ENCODE data around the gene COL6A1. TPM values are rescaled to one million over a fixed set of nuclear protein-coding genes. Genes with fewer than 3 reads are reported as not detected.
A peak's percentile ranks its signal among the peaks of the same experiment; 100 is the strongest.

The COL6A1 gene
- total and polyA plus RNA-seq, 4 donors = 16.9 to 82.0 (median 35.7) TPM

GRCh38 chr21:46024141-46024540, 42.6 kb downstream of the COL6A1 start:
- Histone ChIP-seq H3K9ac (ENCODE audit: low read depth in 1 of 2, low read length in 2 of 2) (no peak overlapping the region), H3K27ac (ENCODE audit: low read depth in 1 of 2, low read length in 2 of 2) (no peak overlapping the region), H3K36me3 (ENCODE audit: control insufficient read depth in 4 of 4, insufficient read depth in 3 of 4, low read depth in 1 of 4, low read length in 3 of 4) (peaks cover 0 to 1% (median 0%) of the 10 kb centered on the region in 4 donors), H3K9me3 (ENCODE audit: control insufficient read depth in 4 of 4, low read length in 3 of 4) (peaks cover 0 to 3% (median 0%) of the 10 kb centered on the region in 4 donors), H3K4me3 (ENCODE audit: low read depth in 1 of 3, low read length in 3 of 3) (no peak overlapping the region), H3K27me3 (ENCODE audit: control insufficient read depth in 4 of 4, insufficient read depth in 4 of 4, low read length in 3 of 4) (no peaks in the 10 kb centered on the region), H3K4me1 (ENCODE audit: control insufficient read depth in 4 of 4, insufficient read depth in 4 of 4, low read length in 3 of 4) (no peaks in the 10 kb centered on the region)
- no peak for DNase-seq (ENCODE audit: low spot score)
- TF ChIP-seq HNF4G (IDR thresholded peaks at IDR 0.05) = no peak
- TF ChIP-seq JUND (IDR thresholded peaks at IDR 0.05) = no peak
- 85% methylated on average over 3 of the region's 3 CpGs for WGBS

DNA sequence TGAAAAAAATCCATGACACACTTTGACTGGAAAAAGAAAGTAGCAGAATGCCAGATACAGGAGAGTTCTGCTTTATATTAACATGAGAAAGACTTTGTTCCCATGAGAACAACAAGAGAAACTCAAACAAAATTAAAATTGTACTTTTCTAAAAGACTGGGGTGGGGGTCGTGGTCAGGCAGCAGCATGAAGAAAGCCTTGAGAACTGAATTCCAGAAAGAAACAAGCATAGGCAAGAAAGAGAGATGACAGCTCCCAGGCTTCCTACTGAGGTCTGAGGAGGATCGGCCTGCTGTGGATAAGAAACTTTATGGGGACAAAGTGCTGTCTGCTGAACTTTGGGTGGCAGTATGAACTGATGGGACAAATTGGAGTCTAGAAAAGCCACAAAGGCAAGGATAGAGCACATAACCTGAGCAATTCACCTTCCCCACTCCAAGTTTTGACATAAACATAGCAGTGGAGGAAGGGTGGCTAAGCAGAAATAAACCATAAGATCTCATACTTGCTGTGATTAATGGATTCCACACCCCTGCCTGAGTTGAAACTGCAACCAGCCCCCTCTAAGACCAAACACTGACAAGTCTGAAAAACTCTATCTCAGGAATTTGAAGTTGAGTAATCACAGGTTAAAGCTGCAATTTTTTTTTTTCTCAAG, 43.7 kb downstream of the COL6A1 start:
- no peaks in the 10 kb centered on the region for H3K4me1 ChIP-seq (ENCODE audit: control insufficient read depth in 4 of 4, insufficient read depth in 4 of 4, low read length in 3 of 4)
- H3K9ac ChIP-seq (ENCODE audit: low read depth in 1 of 2, low read length in 2 of 2) = no peak overlapping the region
- H3K4me3 ChIP-seq (ENCODE audit: low read depth in 1 of 3, low read length in 3 of 3) = no peak overlapping the region
- DNase-seq (ENCODE audit: low spot score) = no peak
- peaks cover 0 to 13% (median 2%) of the 10 kb centered on the region in 4 donors for H3K9me3 ChIP-seq (ENCODE audit: control insufficient read depth in 4 of 4, low read length in 3 of 4)
- WGBS = 54% methylated on average over 2 of the region's 2 CpGs
- peaks cover 0 to 1% (median 0%) of the 10 kb centered on the region in 4 donors for H3K36me3 ChIP-seq (ENCODE audit: control insufficient read depth in 4 of 4, insufficient read depth in 3 of 4, low read depth in 1 of 4, low read length in 3 of 4)
- no peaks in the 10 kb centered on the region for H3K27me3 ChIP-seq (ENCODE audit: control insufficient read depth in 4 of 4, insufficient read depth in 4 of 4, low read length in 3 of 4)
- TF ChIP-seq, protein P1, sequence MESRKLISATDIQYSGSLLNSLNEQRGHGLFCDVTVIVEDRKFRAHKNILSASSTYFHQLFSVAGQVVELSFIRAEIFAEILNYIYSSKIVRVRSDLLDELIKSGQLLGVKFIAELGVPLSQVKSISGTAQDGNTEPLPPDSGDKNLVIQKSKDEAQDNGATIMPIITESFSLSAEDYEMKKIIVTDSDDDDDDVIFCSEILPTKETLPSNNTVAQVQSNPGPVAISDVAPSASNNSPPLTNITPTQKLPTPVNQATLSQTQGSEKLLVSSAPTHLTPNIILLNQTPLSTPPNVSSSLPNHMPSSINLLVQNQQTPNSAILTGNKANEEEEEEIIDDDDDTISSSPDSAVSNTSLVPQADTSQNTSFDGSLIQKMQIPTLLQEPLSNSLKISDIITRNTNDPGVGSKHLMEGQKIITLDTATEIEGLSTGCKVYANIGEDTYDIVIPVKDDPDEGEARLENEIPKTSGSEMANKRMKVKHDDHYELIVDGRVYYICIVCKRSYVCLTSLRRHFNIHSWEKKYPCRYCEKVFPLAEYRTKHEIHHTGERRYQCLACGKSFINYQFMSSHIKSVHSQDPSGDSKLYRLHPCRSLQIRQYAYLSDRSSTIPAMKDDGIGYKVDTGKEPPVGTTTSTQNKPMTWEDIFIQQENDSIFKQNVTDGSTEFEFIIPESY (IDR thresholded peaks at IDR 0.05) = no peak
- TF ChIP-seq RXRA (IDR thresholded peaks at IDR 0.05) (no peak), FOXA1 (IDR thresholded peaks at IDR 0.05) (no peak), GABPA (IDR thresholded peaks at IDR 0.05 in 1 of 2, conservative IDR thresholded peaks at IDR 0.05 in 1 of 2) (no peak)
- peak overlapping the region in 1 of 2 donors; percentile 49 for H3K27ac ChIP-seq (ENCODE audit: low read depth in 1 of 2, low read length in 2 of 2)

DNA sequence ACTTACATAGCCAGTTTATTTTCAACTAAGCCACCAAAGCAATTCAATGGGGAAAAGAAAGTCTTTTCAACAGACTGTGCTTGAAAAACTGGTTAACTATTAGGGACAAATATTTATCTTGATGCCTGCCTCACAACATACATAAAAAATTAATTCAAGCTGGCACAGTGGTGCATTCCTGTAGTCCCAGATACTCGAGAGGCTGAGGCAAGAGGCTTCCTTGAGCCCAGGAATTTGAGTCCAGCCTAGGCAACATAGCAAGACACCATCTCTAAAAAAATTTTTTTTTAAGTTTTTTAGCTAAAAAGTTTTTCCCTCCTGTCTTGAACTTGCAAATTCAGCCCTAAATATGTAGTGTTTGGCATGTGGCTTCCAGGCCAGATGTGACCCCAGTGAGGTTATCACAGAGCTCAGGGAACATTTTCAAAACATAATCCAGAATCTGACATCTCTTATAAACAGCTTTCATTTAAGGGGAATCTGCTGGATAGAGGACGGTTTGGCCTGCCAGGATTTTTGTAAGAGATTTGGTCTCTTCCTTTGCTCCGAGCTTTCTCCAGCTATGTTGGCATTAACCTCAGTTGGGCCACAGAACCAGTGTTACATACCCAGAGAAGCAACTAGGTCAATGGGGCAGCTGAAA, 46.4 kb downstream of the COL6A1 start:
- H3K9me3 ChIP-seq (ENCODE audit: control insufficient read depth in 4 of 4, low read length in 3 of 4) = peaks cover 0 to 13% (median 2%) of the 10 kb centered on the region in 4 donors
- H3K9ac ChIP-seq (ENCODE audit: low read depth in 1 of 2, low read length in 2 of 2) = no peak overlapping the region
- H3K4me3 ChIP-seq (ENCODE audit: low read depth in 1 of 3, low read length in 3 of 3) = no peak overlapping the region
- TF ChIP-seq EGR1 (IDR thresholded peaks at IDR 0.05; ENCODE audit: low read depth in 2 of 2) (no peak), SP1 (IDR thresholded peaks at IDR 0.05) (peak; percentile 35), REST (IDR thresholded peaks at IDR 0.05) (no peak), NR2F2 (IDR thresholded peaks at IDR 0.05) (peak; percentile 96), RXRA (IDR thresholded peaks at IDR 0.05) (peak in 1 of 2 donors; percentile 40), JUND (IDR thresholded peaks at IDR 0.05) (no peak)
- TF ChIP-seq, protein P1 (IDR thresholded peaks at IDR 0.05) = no peak
- no peaks in the 10 kb centered on the region for H3K27me3 ChIP-seq (ENCODE audit: control insufficient read depth in 4 of 4, insufficient read depth in 4 of 4, low read length in 3 of 4)
- no peak for DNase-seq (ENCODE audit: low spot score)
- H3K27ac ChIP-seq (ENCODE audit: low read depth in 1 of 2, low read length in 2 of 2) = peak overlapping the region; percentile 40 to 61
- H3K4me1 ChIP-seq (ENCODE audit: control insufficient read depth in 4 of 4, insufficient read depth in 4 of 4, low read length in 3 of 4) = no peaks in the 10 kb centered on the region
- H3K36me3 ChIP-seq (ENCODE audit: control insufficient read depth in 4 of 4, insufficient read depth in 3 of 4, low read depth in 1 of 4, low read length in 3 of 4) = no peaks in the 10 kb centered on the region
- WGBS = 55% methylated on average over 3 of the region's 3 CpGs
